ENCODE measurements around the gene FES.
A peak's percentile ranks its signal among the peaks of the same experiment; 100 is the strongest.
"Not testable (repeated sequence)": the region's sequence is repeated elsewhere in the genome, so short reads cannot be mapped to it uniquely, and the experiment has no call there.

Gene FES

DNA sequence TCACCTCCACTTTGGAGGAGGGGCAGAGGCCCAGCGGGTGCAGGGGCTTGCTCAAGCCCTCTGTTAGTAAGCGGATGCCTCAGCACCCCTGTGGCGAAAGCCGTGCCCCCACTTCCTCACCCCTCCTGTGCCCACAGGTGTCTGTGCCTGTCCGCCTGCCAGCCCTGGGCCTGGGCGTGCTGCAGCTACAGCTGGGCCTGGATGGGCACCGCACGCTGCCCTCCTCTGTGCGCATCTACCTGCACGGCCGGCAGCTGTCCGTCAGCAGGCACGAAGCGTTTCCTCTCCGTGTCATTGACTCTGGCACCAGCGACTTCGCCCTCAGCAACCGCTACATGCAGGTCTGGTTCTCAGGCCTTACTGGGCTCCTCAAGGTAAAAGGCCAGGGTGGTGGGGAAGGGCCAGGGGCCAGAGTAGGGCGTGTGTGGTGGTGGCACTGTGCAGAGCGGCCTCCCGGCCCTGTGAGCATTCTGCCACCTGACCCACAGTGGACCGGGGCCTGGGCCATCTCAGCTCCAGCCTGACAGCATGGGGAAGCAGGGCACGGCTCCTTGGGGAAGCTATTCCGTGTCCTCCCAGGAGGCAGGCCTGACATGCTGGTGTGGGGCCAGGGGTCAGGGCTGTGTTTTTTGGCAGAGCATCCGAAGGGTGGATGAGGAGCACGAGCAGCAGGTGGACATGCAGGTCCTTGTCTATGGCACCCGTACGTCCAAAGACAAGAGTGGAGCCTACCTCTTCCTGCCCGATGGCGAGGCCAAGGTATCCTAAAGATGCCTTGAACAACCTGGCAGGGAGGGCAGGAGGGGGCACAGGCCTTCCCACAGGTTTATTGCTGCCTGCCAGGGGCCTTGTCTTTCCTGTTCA, 27.8 kb downstream of the FES start:
- no peak for DNase-seq

DNA sequence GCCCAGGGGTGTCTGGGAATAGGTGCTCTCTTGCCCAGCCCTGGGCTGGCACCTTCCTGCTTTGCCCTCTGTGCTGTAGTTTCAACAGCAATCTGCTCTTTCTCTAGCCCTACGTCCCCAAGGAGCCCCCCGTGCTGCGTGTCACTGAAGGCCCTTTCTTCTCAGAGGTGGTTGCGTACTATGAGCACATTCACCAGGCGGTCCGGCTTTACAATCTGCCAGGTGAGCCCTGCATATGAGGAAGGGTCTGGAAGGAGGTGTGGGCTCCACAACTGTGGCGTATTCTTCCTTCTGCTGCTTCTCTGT, 28.4 kb downstream of the FES start:
- DNase-seq: no peak

DNA sequence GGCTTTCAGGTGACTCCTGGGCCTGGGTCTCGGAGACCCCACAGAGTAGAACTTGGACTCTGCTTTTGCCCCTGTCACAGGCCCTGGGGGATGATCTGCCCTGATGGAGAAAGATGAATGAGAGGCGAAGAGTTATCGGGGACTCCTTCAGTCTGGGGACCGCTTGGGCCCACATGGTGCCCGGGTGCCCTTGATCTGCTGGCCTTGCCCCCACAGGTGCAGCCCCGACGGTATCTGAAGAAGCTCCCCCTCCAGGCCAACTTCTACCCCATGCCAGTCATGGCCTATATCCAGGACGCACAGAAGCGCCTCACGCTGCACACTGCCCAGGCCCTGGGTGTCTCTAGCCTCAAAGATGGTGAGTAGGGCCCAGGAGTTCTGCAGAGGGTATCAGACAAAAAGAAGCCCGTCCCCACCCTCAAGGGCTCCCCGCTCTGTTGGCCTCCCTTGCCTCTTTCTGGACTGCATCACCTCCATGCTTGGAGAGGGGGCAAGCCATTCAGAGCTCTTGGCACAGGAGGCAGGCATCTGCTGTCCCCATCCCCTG, 29.2 kb downstream of the FES start:
- no peak for DNase-seq

DNA sequence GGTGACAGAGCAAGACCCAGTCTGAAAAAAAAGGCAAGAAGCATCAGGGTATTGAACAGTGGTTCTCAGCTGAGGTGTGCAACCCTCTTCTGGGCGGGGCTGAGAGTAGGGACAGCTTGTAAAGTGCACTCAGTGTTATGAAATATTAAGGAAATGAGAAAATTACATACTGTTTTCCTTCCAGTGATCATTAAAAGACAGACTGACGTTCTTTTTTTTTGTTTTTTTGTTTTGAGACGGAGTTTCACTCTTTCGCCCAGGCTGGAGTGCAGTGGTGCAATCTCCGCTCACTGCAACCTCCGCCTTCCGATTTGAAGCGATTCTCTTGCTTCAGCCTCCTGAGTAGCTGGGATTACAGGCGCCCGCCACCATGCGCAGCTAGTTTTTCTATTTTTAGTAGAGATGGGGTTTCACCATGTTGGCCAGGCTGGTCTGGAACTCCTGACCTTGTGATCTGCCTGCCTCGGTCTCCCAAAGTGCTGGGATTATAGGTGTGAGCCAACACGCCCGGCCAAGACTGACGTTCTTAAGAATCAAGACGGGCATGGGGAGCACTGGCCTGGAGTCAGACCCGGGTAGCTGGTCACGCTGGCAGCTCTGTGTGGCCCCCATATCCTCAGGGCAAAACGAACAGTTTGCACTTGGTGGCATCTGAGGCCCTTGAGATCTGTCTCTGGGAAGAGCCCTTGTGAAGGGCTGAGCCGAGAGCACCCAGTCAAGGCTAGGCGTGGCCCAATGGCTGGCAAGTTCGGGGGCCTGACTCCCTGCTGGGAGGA, 30.2 kb downstream of the FES start:
- no peak for DNase-seq

DNA sequence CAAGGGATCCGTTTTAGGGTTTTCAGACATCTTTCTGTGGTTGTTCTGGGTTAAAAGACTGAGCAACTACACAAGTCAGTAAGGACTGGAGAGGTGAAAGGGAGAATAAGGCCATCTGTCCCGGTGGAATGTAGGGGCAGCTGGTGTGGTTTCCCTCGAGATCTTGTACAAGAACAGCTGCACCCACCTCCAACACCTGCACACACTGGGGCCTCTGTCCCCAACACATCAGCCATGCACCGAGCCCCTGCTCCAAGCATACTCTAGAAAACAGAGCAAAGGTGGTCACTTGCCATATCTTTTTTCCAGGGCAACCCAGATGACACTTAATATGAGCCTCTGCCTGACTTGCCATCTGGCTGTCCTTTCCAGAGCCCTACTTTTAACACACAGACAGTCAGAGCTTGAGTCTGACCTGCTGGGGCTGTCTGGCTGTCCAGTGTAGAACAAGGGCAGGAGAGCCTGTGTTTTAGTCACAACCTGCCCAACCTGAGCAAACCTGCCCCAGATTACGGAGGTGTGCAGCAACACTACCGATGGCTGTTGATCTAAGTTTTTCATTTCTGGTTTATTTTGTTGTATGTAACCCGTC, 31.0 kb downstream of the FES start:
- DNase-seq: no peak

DNA sequence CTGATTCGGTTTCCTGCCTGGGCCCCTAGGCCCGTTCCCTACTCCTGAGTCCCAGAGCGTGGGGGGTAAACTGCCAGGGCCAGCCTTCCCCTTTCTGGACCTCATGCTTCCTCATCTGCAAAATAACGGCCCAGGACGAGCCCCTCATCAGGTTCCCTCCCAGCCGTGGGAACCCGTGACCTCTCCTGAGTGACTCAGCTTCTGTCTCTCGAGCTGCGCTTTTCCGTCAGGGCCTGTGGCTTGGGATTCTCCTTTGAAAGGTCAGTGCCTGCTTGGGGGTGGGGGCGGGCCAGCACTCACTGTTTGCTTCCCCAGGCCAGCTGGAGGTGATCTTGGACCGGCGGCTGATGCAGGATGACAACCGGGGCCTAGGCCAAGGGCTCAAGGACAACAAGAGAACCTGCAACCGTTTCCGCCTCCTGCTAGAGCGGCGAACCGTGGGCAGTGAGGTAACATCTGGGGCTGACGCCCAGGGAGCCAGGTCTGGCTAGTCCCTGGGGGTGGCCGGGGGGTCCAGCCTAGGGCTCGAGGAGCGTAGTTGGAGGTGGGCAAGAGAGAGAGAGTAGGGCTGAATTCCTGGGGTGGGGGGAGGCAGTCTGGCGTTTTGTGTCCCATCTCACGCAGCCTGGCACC, 31.6 kb downstream of the FES start:
- DNase-seq: no peak

DNA sequence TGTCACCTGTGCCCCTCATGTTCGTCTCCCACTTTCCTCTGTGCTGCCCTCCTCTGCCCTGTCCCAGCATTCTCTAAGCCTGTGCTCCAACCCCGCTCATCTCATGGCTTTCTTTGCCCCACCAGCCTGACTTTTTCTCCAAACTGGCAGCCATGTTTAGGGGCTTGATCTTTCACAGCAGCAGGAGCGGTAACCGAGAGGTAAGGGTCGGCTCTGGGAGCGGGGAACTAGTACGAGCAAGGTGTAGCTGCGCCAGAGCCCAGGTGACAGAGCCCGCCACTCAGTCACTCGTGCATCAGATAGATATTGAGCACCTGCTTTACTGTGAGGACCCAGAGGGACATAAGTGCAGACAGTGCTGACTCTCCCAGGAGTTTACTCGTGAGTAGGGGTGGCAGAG, 32.2 kb downstream of the FES start:
- DNase-seq: no peak

DNA sequence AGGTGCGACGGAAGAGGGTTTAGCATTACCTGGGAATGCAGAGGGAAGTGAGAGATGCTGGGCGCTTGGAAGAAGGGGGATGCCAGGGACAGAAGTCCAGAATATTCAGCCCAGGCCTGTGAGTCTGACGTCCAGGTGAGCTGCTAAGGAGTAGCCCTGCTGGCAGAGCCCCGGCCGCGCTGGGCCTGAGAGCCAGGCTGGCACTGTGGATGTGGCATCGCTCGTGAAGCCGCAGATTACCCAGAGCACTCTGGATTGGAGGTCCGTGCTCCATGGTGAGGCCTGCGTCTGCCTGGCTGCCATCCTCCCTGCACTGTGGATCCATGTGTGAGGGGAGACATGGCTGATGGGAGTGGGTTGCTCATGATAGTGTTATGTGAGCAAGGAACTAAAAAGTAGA, 33.3 kb downstream of the FES start:
- no peak for DNase-seq

DNA sequence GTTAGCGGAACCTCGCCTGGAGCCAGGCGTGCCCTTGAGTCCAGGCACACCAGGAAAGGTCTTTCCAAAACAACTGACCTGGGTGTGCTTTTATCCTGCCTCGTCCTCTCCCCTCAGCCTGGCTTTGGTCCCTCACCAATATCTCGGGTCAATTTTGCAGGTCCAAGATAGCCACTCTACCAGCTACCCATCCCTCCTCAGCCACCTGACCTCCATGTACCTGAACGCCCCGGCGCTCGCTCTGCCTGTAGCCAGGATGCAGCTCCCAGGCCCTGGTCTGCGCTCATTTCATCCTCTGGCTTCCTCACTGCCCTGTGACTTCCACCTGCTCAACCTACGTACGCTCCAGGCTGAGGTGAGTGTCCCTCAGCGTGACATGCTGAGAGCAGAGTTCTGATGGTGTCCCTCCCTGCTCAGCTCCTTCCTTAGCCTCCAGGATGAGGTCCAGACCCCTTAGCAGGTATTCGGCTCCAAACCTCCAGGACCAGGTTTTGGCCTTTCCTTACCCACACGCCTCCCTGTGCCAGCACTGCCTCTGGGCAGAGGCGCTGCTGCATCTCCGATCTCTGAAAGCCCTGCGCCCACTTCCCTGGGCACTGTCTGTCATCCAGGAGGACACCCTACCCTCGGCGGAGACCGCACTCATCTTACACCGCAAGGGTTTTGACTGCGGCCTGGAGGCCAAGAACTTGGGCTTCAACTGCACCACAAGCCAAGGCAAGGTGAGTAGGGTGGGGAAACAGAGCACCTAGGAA, 33.9 kb downstream of the FES start:
- DNase-seq: no peak

DNA sequence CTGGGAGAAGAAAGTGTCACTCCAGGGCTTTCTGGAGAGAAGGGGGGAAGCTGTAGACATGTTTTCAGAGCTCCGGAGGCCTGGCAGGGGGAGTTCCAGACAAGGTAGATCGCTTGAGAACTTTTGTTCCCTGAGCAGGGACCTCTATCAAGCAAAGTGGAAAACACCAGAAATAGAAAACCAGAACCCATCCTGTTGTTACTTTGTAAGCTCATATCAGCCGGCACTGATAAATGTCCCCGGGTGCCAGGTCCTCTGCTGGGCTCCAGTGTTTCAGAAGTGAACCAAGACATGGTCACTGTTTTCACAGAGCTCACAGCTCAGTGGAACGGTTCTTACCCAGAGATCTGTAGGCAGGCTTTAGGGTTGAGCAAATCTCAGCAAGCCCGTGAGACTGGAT, 34.5 kb downstream of the FES start:
- no peak for DNase-seq

DNA sequence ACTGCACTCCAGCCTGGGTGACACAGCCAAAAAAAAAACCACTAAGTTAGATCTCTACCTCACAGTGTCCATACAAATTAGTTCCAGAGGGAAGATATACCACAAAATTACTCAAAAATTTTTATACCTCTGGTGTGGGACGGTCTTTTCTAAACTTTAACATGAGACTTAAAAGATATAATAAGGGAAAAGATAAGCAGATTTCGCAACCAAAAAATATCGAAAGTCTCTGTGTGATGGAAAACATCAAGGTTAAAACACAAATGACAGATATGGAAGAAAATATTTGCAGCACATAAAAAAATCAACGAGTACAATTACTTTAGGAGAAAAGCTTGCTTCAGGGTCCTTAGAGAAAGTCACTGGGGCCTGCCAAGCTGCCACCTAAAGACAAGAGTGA, 37.6 kb downstream of the FES start:
- no peak for DNase-seq

DNA sequence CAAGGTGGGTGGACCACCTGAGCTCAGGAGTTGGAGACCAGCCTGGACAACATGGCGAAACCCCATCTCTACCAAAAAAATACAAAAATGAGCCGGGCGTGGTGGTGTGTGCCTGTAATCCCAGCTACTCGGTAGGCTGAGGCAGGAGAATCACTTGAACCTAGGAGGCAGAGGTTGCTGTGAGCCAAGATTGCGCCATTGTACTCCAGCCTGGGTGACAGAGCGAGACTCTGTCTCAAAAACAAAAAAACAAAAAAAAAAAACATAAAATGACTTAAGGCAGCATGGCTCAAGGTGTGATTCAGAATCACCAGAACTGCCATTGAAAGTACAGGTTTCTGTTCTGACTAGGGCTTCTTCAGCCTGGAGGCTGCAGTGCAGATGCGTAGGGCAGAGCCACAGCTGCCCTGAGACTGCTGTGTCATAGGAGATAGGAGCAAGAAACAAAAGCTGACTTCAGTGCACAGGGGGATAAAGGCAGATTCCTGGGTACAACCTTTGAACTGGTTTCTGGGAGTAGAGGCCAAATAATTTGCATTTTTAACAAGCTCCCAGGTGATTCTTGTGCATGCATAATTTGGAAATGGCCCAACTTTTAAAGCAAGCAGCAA, 38.5 kb downstream of the FES start:
- not testable (repeated sequence) for DNase-seq

DNA sequence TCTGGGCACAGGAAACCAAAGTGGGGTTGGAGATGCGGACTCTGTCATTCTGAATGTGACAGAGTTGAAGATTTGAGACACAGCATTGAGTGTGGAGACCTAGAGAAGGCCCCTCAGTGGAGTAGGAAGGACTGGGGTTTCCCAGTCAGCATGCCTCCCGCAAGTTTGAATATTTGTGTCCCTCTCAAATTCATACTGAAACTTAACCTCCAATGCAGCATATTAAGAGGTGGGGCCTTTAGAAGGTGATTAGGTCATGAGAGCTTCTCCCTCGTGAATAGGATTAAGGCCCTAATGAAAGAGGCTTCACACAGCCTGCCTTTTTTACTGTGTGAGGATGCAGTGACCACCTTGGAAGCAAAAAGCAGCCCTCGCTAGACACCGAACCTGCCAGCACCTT, 40.1 kb downstream of the FES start:
- DNase-seq: no peak

DNA sequence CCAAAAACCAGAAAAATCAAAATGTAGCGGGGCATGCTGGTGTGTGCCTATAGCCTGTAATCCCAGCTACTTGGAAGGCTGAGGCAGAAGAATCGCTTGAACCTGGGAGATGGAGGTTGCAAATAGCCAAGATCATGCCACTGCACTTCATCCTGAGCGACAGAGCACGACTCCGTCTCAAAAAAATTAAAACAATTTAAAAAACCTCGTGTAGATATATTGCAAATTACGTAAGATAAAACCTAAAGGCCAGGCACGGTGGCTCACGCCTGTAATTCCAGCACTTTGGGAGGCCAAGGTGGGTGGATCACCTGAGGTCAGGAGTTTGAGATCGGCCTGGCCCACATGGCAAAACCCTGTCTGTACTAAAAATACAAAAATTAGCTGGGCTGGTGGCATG, 42.5 kb downstream of the FES start:
- not testable (repeated sequence) for DNase-seq

DNA sequence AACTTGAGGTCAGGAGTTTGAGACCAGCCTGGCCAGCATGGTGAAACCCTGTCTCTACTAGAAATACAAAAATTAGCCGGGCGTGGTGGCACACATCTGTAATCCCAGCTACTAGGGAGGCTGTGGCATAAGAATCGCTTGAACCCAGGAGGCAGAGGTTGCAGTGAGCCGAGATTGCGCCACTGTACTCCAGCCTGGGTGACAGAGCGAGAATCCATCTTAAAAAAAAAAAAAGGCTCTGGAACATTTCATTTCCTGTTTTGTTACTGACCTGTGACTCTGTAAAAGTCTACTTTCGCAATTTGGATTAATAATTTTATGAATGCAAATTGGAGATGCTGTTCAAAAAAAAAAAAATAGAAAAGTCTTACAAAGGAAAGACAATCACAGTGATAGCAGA, 43.8 kb downstream of the FES start:
- not testable (repeated sequence) for DNase-seq

DNA sequence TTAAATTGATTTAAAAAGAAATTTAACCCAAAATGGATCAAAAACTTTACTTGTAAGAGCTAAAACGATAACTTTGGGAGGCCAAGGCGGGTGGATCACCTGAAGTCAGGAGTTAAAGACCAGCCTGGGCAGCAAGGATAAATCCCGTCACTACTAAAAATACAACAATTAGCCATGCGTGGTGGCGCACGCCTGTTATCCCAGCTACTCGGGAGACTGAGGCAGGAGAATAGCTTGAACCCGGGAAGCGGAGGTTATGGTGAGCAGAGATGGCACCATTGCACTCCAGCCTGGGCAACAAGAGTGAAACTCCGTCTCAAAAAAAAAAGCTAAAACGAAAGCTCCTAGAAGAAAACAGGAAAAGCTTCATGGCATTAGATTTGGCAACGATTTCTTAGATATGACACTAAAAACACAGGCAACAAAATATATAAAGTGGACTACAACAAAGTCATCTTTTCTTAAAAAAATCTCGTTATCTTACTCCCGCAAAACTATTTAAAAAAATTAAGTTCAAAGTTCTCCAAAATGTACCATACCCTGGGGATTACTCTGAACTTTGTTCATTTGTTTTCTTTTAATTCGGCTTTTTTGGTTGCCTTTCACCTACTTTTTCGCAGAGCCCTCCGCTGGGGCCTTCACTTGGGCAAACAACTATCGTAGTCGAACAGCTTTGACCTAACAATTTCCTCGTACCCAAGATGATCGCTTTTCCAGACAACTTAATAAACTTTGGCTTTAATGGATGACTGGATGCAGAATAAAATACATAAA, 45.1 kb downstream of the FES start:
- no peak for DNase-seq

DNA sequence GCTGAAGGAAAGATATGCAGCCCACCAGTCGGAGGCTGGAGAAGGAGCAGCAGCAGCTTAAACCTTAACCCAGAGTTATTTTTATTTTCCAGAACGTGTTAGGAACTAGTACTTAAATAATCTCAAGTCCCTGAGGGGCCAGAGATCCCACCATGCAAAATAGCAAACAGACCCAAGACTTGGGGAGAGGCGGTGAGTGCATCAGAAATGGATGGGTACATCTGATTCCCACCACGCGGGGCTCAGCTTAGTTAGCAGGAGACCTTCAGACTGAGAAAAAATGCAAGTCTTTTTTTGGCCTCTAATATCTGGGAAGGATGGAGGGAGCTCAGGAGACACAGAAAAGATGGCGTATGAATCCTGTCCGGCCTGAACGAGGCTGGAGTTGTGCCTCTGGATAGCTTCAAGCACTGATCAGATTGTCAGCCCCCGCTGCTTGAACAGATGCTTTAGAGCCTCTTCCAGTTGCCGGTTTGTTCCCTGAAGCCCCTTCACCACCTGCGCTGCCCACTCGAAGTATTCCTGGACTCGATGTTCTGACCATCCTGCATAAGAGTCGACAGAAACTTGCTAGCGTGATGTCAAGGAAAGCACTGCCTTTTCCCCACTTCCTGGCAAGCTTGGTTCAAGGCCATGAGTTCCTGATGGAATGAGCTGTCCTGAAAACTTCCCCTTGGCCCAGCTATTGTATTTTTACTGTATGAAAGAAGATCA, 46.7 kb downstream of the FES start:
- DNase-seq: no peak

DNA sequence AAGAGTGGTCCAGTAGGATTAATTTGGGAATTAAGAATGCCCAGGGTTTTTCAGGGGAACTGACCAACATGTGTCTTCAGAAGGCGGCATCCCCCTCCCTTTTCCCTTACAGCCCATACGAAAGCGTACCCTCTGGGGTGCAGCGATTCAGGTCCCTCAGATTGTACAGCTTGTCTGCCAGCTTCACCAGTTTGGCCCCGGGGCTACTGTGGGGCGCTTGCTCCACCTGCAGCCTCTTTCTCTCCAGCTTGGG, 47.2 kb downstream of the FES start:
- no peak for DNase-seq

DNA sequence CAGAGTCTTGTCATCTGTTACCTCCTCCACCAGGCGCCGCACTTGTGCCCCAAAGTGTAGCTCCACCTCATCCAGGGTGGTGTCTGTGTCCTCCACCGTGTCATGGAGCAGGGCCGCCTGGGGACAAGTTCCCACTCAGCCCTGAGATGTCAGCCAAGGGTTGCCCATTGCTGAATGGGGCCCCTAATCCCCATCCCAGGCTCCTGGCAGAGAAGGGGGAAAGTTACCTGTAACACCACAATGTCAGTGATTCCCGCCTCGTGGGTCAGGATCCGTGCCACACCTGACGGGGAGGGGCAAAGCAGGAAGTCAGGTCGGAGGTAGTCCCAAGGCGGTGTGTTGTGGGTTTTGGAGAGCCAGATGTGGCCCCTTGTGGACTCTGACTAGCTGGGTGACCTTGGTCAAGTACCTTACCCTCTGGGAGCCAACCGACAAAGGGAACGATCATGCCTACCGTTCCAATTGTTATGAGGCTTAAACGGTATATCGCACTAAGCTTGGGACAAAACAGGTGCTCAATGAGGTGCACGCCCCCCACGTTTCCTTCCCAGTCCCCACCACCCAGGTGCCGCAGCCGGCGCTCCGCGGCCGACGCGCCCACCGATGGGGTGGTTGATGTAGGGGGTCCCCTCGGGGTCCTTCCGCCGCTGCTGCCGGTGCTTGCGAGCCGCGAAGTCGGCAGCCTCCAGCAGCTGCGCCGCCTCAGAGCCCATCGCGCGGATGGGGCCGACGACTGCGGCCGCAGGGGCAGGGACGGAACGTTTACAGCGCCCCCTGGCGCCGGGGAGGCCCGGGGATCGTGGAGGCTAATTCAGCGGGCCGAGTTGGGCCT, 47.7 kb downstream of the FES start, which contains the start of gene HDDC3:
Gene HDDC3, minus strand, starts transcription at position 722 of the 832 bp plus-strand sequence. Its CDS starts 9 bp downstream, at position 713.
- peak; percentile 94 for DNase-seq

DNA sequence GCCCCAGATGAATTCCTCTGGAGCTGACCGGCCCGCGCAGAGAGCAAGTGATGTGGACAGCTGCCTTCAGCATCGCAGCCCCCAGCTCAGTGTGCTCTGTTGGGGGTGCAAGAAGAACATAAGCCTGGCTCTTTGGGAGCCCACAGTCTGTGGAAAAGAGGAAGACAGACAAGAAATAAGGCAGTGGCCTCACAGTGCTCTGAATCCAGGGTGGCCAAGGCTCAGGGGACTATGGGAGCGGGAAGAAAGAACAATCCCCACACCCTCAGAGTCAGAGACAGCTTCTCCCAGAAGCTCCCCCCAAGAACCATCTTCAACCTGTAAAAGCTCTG, 48.3 kb downstream of the FES start:
- DNase-seq: no peak
